H1 (cell line): Measurements from ENCODE around the gene XIRP1. TPM values are rescaled to one million over a fixed set of nuclear protein-coding genes. Genes with fewer than 3 reads are reported as not detected.

Experiments
- CTCF ChIA-PET: fragments of 300-600 bp; sonication (Branson Sonifier 250); formaldehyde crosslinking; loops from one replicate; lab custom pipeline; 2021; ENCODE audit not compliant: partially characterized antibody; lab: Charles Lee
- POLR2A ChIA-PET: fragments of 300-600 bp; sonication (Branson Sonifier 250); formaldehyde crosslinking; loops from one replicate; lab custom pipeline; 2021; ENCODE audit warnings: inconsistent platforms; ENCODE audit not compliant: partially characterized antibody; lab: Charles Lee
- DNase-seq, 2 experiments: peaks; one replicate each; pipeline versions ENCODE4 v3.0.0 to v3.0.0-alpha.2; 2010 to 2022; ENCODE audit warnings: low spot score in 2 of 2, low read depth in 1 of 2, mixed read lengths in 1 of 2
- FAIRE-seq: peaks from 2 replicates; lab custom pipeline; 2011; peaks lifted over from hg19 to GRCh38; lab: Jason Lieb, UNC
- H2AFZ ChIP-seq: 2 replicates; pipeline ENCODE4 v1.8.1; 2012; ENCODE audit warnings: low read length, inconsistent platforms
- H2AK5ac ChIP-seq: 2 replicates; pipeline ENCODE4 v1.6.1; 2013; ENCODE audit warnings: low read depth, low read length
- H2BK120ac ChIP-seq: replicated peaks from 2 replicates; pipeline ENCODE3; 2013; ENCODE audit warnings: low read depth, low read length, inconsistent platforms
- H2BK12ac ChIP-seq: 2 replicates; pipeline ENCODE4 v1.6.1; 2013; ENCODE audit warnings: low read depth, low read length
- H2BK15ac ChIP-seq: 2 replicates; pipeline ENCODE4 v1.6.1; 2013; ENCODE audit warnings: low read length
- H2BK20ac ChIP-seq: 2 replicates; pipeline ENCODE4 v1.6.1; 2013; ENCODE audit warnings: low read length
- H2BK5ac ChIP-seq: 2 replicates; pipeline ENCODE4 v1.6.1; 2013; ENCODE audit warnings: low read depth, low read length
- H3K14ac ChIP-seq: 2 replicates; pipeline ENCODE4 v1.6.1; 2013; ENCODE audit warnings: inconsistent platforms; ENCODE audit not compliant: insufficient read length
- H3K18ac ChIP-seq: 2 replicates; pipeline ENCODE4 v1.6.1; 2013; ENCODE audit warnings: low read length; ENCODE audit errors: extremely low read depth
- H3K23ac ChIP-seq: 2 replicates; pipeline ENCODE4 v1.6.1; 2013; ENCODE audit warnings: inconsistent platforms; ENCODE audit not compliant: insufficient read length
- H3K23me2 ChIP-seq: 2 replicates; pipeline ENCODE4 v1.6.1; 2013; ENCODE audit warnings: low read depth, low read length
- H3K27ac ChIP-seq: 2 replicates; pipeline ENCODE4 v1.6.1; 2011; ENCODE audit warnings: low read depth, low read length, inconsistent platforms
- H3K27me3 ChIP-seq, 4 experiments: replicated peaks in 1 of 4; 1 replicate in 1 of 4; 2 replicates in 3 of 4; pipeline versions ENCODE4 v1.6.1 to v1.8.1; 2011 to 2013; ENCODE audit warnings: low read length in 3 of 4, mild to moderate bottlenecking in 3 of 4, inconsistent platforms in 2 of 4, mixed read lengths in 2 of 4, moderate library complexity in 1 of 4; ENCODE audit not compliant: control insufficient read depth in 3 of 4, insufficient read depth in 3 of 4; ENCODE audit errors: extremely low read depth in 1 of 4
- H3K36me3 ChIP-seq, 4 experiments: 2 replicates each; pipeline versions ENCODE4 v1.6.1 to v1.8.1; 2011 to 2013; ENCODE audit warnings: mild to moderate bottlenecking in 4 of 4, low read length in 3 of 4, moderate library complexity in 2 of 4, control low read depth in 1 of 4, inconsistent platforms in 1 of 4; ENCODE audit not compliant: insufficient read depth in 4 of 4, control insufficient read depth in 2 of 4
- H3K4ac ChIP-seq: replicated peaks from 2 replicates; pipeline ENCODE3; 2013; ENCODE audit warnings: low read length, low read depth, mixed read lengths, inconsistent platforms; ENCODE audit not compliant: insufficient read length
- H3K4me1 ChIP-seq, 4 experiments: replicated peaks in 1 of 4; 1 replicate in 1 of 4; 2 replicates in 3 of 4; pipeline versions ENCODE4 v1.6.1 to v1.8.1; 2011 to 2013; ENCODE audit warnings: low read length in 3 of 4, inconsistent platforms in 2 of 4, mixed read lengths in 1 of 4; ENCODE audit not compliant: insufficient read depth in 4 of 4, control insufficient read depth in 3 of 4
- H3K4me2 ChIP-seq, 2 experiments: 2 replicates each; pipeline versions ENCODE4 v1.6.1 to v1.8.1; 2011 to 2013; ENCODE audit warnings: low read depth in 2 of 2, low read length in 2 of 2, control low read depth in 1 of 2, inconsistent platforms in 1 of 2, mild to moderate bottlenecking in 1 of 2; ENCODE audit not compliant: insufficient read depth in 1 of 2
- H3K4me3 ChIP-seq, 4 experiments: fragments of 200-600, 300-600 bp in 1 of 4; sonication (generic), shearing (Covaris generic), sonication (Bioruptor Twin) in 1 of 4; 2 replicates each; pipeline versions ENCODE4 v1.5.1 to v1.8.1; 2011 to 2016; ENCODE audit warnings: low read length in 4 of 4, low read depth in 3 of 4, control low read depth in 2 of 4, inconsistent platforms in 2 of 4, mild to moderate bottlenecking in 2 of 4, mixed read lengths in 1 of 4, moderate library complexity in 1 of 4; ENCODE audit not compliant: insufficient read depth in 2 of 4; ENCODE audit errors: extremely low read depth in 1 of 4
- H3K56ac ChIP-seq: replicated peaks from 2 replicates; pipeline ENCODE3; 2013; ENCODE audit warnings: low read depth, mild to moderate bottlenecking, mixed read lengths, low read length, inconsistent platforms; ENCODE audit not compliant: insufficient read length
- H3K79me1 ChIP-seq: 2 replicates; pipeline ENCODE4 v1.6.1; 2013; ENCODE audit warnings: low read depth, low read length, control low read depth
- H3K79me2 ChIP-seq, 2 experiments: 2 replicates each; pipeline versions ENCODE4 v1.6.1 to v1.8.1; 2012 to 2013; ENCODE audit warnings: low read length in 2 of 2, mild to moderate bottlenecking in 2 of 2, inconsistent platforms in 1 of 2; ENCODE audit not compliant: insufficient read depth in 2 of 2, control insufficient read depth in 1 of 2
- H3K9ac ChIP-seq, 4 experiments: replicated peaks in 1 of 4; 1 replicate in 1 of 4; 2 replicates in 3 of 4; pipeline versions ENCODE4 v1.6.1 to v1.8.1; 2011 to 2013; ENCODE audit warnings: low read depth in 3 of 4, low read length in 3 of 4, control low read depth in 2 of 4, mild to moderate bottlenecking in 2 of 4, moderate library complexity in 2 of 4, inconsistent platforms in 1 of 4; ENCODE audit errors: extremely low read depth in 1 of 4
- H3K9me3 ChIP-seq, 2 experiments: 2 replicates each; pipeline versions ENCODE4 v1.6.1 to v1.8.1; 2012 to 2013; ENCODE audit warnings: mild to moderate bottlenecking in 2 of 2, moderate library complexity in 2 of 2, control low read depth in 1 of 2, inconsistent platforms in 1 of 2, low read depth in 1 of 2, low read length in 1 of 2, mixed read lengths in 1 of 2; ENCODE audit not compliant: insufficient read depth in 2 of 2
- H4K20me1 ChIP-seq, 2 experiments: replicated peaks in 1 of 2; 2 replicates each; pipeline versions ENCODE3 to v1.8.1; 2011 to 2013; ENCODE audit warnings: inconsistent platforms in 2 of 2, low read length in 2 of 2, mild to moderate bottlenecking in 1 of 2; ENCODE audit not compliant: insufficient read depth in 2 of 2, control insufficient read depth in 1 of 2
- H4K5ac ChIP-seq: 2 replicates; pipeline ENCODE4 v1.6.1; 2013; ENCODE audit warnings: low read length, low read depth, mixed read lengths, inconsistent platforms; ENCODE audit not compliant: insufficient read length
- H4K8ac ChIP-seq: 2 replicates; pipeline ENCODE4 v1.8.0; 2013; ENCODE audit warnings: mild to moderate bottlenecking, moderate library complexity, low read length, inconsistent platforms; ENCODE audit not compliant: insufficient read depth; ENCODE audit errors: extremely low read depth
- H4K91ac ChIP-seq: replicated peaks from 2 replicates; pipeline ENCODE3; 2013; ENCODE audit warnings: low read length, mixed read lengths, inconsistent platforms; ENCODE audit not compliant: insufficient read length
- BACH1 ChIP-seq: IDR thresholded peaks from 2 replicates; pipeline ENCODE4 v1.6.1; 2012; ENCODE audit warnings: low read length, improper control_type of control experiment
- CTCF ChIP-seq, 3 experiments: IDR thresholded peaks; 1 replicate in 2 of 3; 2 replicates in 1 of 3; pipeline versions ENCODE4 v1.5.1 to v1.6.1; 2011; ENCODE audit warnings: low read length in 3 of 3, mild to moderate bottlenecking in 3 of 3, inconsistent platforms in 2 of 3, low read depth in 1 of 3, moderate library complexity in 1 of 3; ENCODE audit not compliant: insufficient read depth in 1 of 3; ENCODE audit errors: control extremely low read depth in 1 of 3
- RAD21 ChIP-seq, 2 experiments: IDR thresholded peaks in 1 of 2; conservative IDR thresholded peaks in 1 of 2; 2 replicates each; pipeline ENCODE4 v1.6.1; 2011; ENCODE audit warnings: low read depth in 2 of 2, low read length in 2 of 2, improper control_type of control experiment in 1 of 2, inconsistent platforms in 1 of 2, mild to moderate bottlenecking in 1 of 2, moderate library complexity in 1 of 2
- WGBS, 2 experiments: shearing (Covaris generic) in 1 of 2; methylation state at CpG; one replicate each; pipeline versions ENCODE4 v1.1.6 to v1.1.7; 2013 to 2015; ENCODE audit warnings: low lambda C conversion rate in 2 of 2, mixed read lengths in 2 of 2, inconsistent platforms in 1 of 2, low coverage in 1 of 2, missing lambda C conversion rate in 1 of 2; ENCODE audit not compliant: insufficient replicate concordance in 2 of 2, insufficient coverage in 1 of 2, insufficient read length in 1 of 2; ENCODE audit errors: extremely low coverage in 1 of 2, missing lambda C conversion rate in 1 of 2; 5-methylcytosine and 5-hydroxymethylcytosine counted together
- polyA plus RNA-seq, 7 experiments: library from polyadenylated mRNA; depleted of rRNA in 3 of 7; stranded (reverse) in 5 of 7; unstranded in 2 of 7; fragments of >200 nt in 5 of 7; fragments of 200-250 nt in 2 of 7; gene quantifications; 1 replicate in 5 of 7; 2 replicates in 1 of 7; 4 replicates in 1 of 7; pipeline versions ENCODE4 v1.2.1 to v1.2.3, GENCODE V29; 2011 to 2013; ENCODE audit warnings: missing spikeins in 2 of 7, mixed read lengths in 2 of 7
- total RNA-seq: library from RNA; stranded (reverse); fragmentation: NEBNext Ultra II Directional; extraction: Animal tissue kit (Norgen Biotek cat#: 25700); gene quantifications from 2 replicates; pipeline ENCODE4 v1.2.1, GENCODE V29; 2021

The XIRP1 gene
- total and polyA plus RNA-seq, 2 of the 8 experiments (the other 6 are each of a cell fraction or from before 2014, with no cell fraction given) = not detected

- peaks cover 0 to 9% (median 6%) of the 10 kb centered on the region in 4 experiments; a peak in 6 of 7 replicates for H3K27me3 ChIP-seq
- H2BK12ac ChIP-seq = peak overlapping the region; percentile 71; the same call in 1 of the 2 replicates
- FAIRE-seq = no peak
- POLR2A ChIA-PET = interaction anchor here (0.6 to 1.6 kb wide), 4 partner anchors 77 to 224 kb away, joined by 3 to 6 read pairs (median 3); partner anchors contain the start of genes GORASP1, RPSA and TTC21A
- H4K20me1 ChIP-seq = peaks cover 0 to 1% of the 10 kb centered on the region in 2 experiments
- H2BK120ac ChIP-seq = no peak overlapping the region
- no peak overlapping the region for H4K8ac ChIP-seq
- H3K23me2 ChIP-seq = peaks cover 2% of the 10 kb centered on the region; the same call in 1 of the 2 replicates
- H2BK5ac ChIP-seq = no peak overlapping the region
- no peak overlapping the region for H3K27ac ChIP-seq
- no peak overlapping the region for H3K4ac ChIP-seq
- H3K4me1 ChIP-seq = peaks cover 0 to 14% (median 7%) of the 10 kb centered on the region in 4 experiments; a peak in 6 of 7 replicates
- WGBS, 2 experiments = 87% methylated on average over 12 of the region's 12 CpGs; no CpG with 5 or more reads in 1 of the 2 experiments
- no peaks in the 10 kb centered on the region for H3K79me2 ChIP-seq
- H2AFZ ChIP-seq = no peak overlapping the region
- H3K4me3 ChIP-seq = no peak overlapping the region
- H3K36me3 ChIP-seq = no peaks in the 10 kb centered on the region
- H3K14ac ChIP-seq = no peak overlapping the region
- no peak overlapping the region for H3K9ac ChIP-seq
- no peak overlapping the region for H4K91ac ChIP-seq
- no peak overlapping the region for H4K5ac ChIP-seq
- TF ChIP-seq RAD21 (IDR thresholded peaks at IDR 0.05 in 1 of 2, conservative IDR thresholded peaks at IDR 0.05 in 1 of 2; ENCODE audit: low read depth in 2 of 2, low read length in 2 of 2) (peak; percentile 10 to 29; a peak in 2 of 4 replicates), CTCF (IDR thresholded peaks at IDR 0.05; ENCODE audit: control extremely low read depth in 1 of 3, insufficient read depth in 1 of 3, low read depth in 1 of 3, low read length in 3 of 3) (peak in 1 of 3 experiments; percentile 17; a peak in 1 of 4 replicates), BACH1 (no peak)
- no peak overlapping the region for H2AK5ac ChIP-seq
- CTCF ChIA-PET = interaction anchor here (0.5 to 18.0 kb wide), 10 partner anchors 12 to 193 kb away, joined by 3 to 767 read pairs (median 4); partner anchors contain the start of genes CX3CR1, GORASP1 and TTC21A
- H3K56ac ChIP-seq = no peak overlapping the region
- no peaks in the 10 kb centered on the region for H3K9me3 ChIP-seq
- H2BK20ac ChIP-seq = no peak overlapping the region
- no peak overlapping the region for H3K18ac ChIP-seq
- no peaks in the 10 kb centered on the region for H3K79me1 ChIP-seq
- no peak for DNase-seq
- peak overlapping the region; percentile 65; the same call in 1 of the 2 replicates for H2BK15ac ChIP-seq
- H3K23ac ChIP-seq = no peak overlapping the region
- H3K4me2 ChIP-seq = no peak overlapping the region
These were observed 8.1 kb downstream of the XIRP1 start for GRCh38 chr3:39184081-39184967.
